ENCODE data around the gene ABCA1.

DNA sequence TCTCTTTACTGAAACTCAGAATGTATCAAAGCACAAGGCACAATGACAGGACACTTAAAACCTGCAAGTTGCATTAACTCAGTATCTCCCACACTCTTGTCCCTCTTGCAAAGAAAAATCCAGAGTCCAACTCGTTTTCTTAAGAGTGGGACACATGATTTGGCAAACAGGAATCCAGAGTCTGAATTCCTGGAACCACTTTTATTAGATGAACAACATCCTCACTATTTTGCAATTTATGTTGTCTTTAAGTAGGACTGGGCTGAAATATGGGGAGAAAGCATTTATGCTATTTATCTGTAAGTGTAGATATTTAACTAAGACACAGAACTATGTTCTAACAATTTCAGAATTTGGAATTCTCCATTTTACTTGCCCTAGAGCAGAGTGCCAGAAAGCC lies 69.1 kb downstream of the ABCA1 start:
- TF ChIP-seq, protein P1, sequence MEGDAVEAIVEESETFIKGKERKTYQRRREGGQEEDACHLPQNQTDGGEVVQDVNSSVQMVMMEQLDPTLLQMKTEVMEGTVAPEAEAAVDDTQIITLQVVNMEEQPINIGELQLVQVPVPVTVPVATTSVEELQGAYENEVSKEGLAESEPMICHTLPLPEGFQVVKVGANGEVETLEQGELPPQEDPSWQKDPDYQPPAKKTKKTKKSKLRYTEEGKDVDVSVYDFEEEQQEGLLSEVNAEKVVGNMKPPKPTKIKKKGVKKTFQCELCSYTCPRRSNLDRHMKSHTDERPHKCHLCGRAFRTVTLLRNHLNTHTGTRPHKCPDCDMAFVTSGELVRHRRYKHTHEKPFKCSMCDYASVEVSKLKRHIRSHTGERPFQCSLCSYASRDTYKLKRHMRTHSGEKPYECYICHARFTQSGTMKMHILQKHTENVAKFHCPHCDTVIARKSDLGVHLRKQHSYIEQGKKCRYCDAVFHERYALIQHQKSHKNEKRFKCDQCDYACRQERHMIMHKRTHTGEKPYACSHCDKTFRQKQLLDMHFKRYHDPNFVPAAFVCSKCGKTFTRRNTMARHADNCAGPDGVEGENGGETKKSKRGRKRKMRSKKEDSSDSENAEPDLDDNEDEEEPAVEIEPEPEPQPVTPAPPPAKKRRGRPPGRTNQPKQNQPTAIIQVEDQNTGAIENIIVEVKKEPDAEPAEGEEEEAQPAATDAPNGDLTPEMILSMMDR (conservative IDR thresholded peaks at IDR 0.05): no peak
- no peak for TF ChIP-seq ZFX (IDR thresholded peaks at IDR 0.05)

Data from C4-2B (cell line).